Stimulated activated CD8-positive, alpha-beta memory T cell treated with anti-CD3 and anti-CD28 coated beads, Interleukin-7, amount 100 ng/mL, for 24 hours (primary cell): ENCODE measurements around the gene PLCB1.
"Not testable (repeated sequence)": the region's sequence is repeated elsewhere in the genome, so short reads cannot be mapped to it uniquely, and the experiment has no call there.

Experiments
- DNase-seq: peaks from one replicate; pipeline ENCODE4 v3.0.0-alpha.2; 2020; ENCODE audit warnings: low read depth

The PLCB1 gene

GRCh38 chr20:8156235-8157079 is 24.4 kb downstream of the PLCB1 start:
- DNase-seq = no peak

- not testable (repeated sequence) for DNase-seq
Observed at GRCh38 chr20:8159217-8159616, 27.2 kb downstream of the PLCB1 start.

GRCh38 chr20:8161264-8162071 is 29.4 kb downstream of the PLCB1 start:
- DNase-seq = no peak

GRCh38 chr20:8162610-8163009 is 30.5 kb downstream of the PLCB1 start:
- no peak for DNase-seq

GRCh38 chr20:8163543-8163942 is 31.5 kb downstream of the PLCB1 start:
- no peak for DNase-seq

- no peak for DNase-seq
Observed at GRCh38 chr20:8166730-8167129, 34.7 kb downstream of the PLCB1 start.

GRCh38 chr20:8168785-8169288 is 36.8 kb downstream of the PLCB1 start:
- no peak for DNase-seq

- no peak for DNase-seq
Observed at GRCh38 chr20:8170921-8171320, 38.9 kb downstream of the PLCB1 start.

- no peak for DNase-seq
Observed at GRCh38 chr20:8172191-8172590, 40.1 kb downstream of the PLCB1 start.

GRCh38 chr20:8175741-8176675 is 43.9 kb downstream of the PLCB1 start:
- no peak for DNase-seq

GRCh38 chr20:8183526-8183925 is 51.5 kb downstream of the PLCB1 start:
- no peak for DNase-seq

GRCh38 chr20:8187740-8188139 is 55.7 kb downstream of the PLCB1 start:
- no peak for DNase-seq

GRCh38 chr20:8190043-8190880 is 58.2 kb downstream of the PLCB1 start:
- no peak for DNase-seq

- DNase-seq = no peak
Observed at GRCh38 chr20:8194721-8195120, 62.7 kb downstream of the PLCB1 start.

- no peak for DNase-seq
Observed at GRCh38 chr20:8196096-8196495, 64.0 kb downstream of the PLCB1 start.

- no peak for DNase-seq
Observed at GRCh38 chr20:8200220-8200619, 68.2 kb downstream of the PLCB1 start.

- DNase-seq = no peak
Observed at GRCh38 chr20:8203366-8203765, 71.3 kb downstream of the PLCB1 start.

- no peak for DNase-seq
Observed at GRCh38 chr20:8205996-8206395, 73.9 kb downstream of the PLCB1 start.

GRCh38 chr20:8208226-8208625 is 76.2 kb downstream of the PLCB1 start:
- DNase-seq = no peak

- DNase-seq = no peak
Observed at GRCh38 chr20:8209061-8209460, 77.0 kb downstream of the PLCB1 start.

- no peak for DNase-seq
Observed at GRCh38 chr20:8210749-8211148, 78.7 kb downstream of the PLCB1 start.
